B cell (primary cell): ENCODE results near the gene KCNT2.

ENCODE experiments used
- CTCF ChIP-seq: fragments of 200-600 bp; IDR thresholded peaks from one replicate; pipeline ENCODE4 v1.8.0; 2022; ENCODE audit warnings: antibody characterized with exemption, mild to moderate bottlenecking
- EZH2 ChIP-seq: IDR thresholded peaks from 2 replicates; pipeline ENCODE4 v1.6.1; 2012; ENCODE audit warnings: borderline replicate concordance, low read depth, mild to moderate bottlenecking, moderate library complexity, low read length; ENCODE audit not compliant: insufficient read depth, poor library complexity, severe bottlenecking

- TF ChIP-seq EZH2 = no peak
- TF ChIP-seq CTCF = no peak
Measured at GRCh38 chr1:196546272-196547111, 61.7 kb downstream of the KCNT2 start.
